Neural cell (in vitro differentiated cells): Measurements from ENCODE around the gene PBX3. TPM values are rescaled to one million over a fixed set of nuclear protein-coding genes. Genes with fewer than 3 reads are reported as not detected.

ENCODE experiments used
- H2AFZ ChIP-seq: fragments of 200-600, 300-800 bp; sonication (generic), shearing (Covaris generic); 2 replicates; pipeline ENCODE4 v1.6.0; 2014; ENCODE audit warnings: low read depth, mild to moderate bottlenecking, antibody characterized with exemption, low read length, moderate library complexity
- H3F3A ChIP-seq: fragments of 200-600 bp; shearing (Covaris generic); 2 replicates; pipeline ENCODE4 v1.6.1; 2016; ENCODE audit warnings: mild to moderate bottlenecking, moderate library complexity, mixed read lengths, antibody characterized with exemption, low read length; ENCODE audit not compliant: insufficient read depth, poor library complexity, severe bottlenecking
- H3K27ac ChIP-seq: fragments of 200-600, 300-800 bp; sonication (generic), shearing (Covaris generic); 2 replicates; pipeline ENCODE4 v1.5.1; 2014; ENCODE audit warnings: mild to moderate bottlenecking, low read length, moderate library complexity
- H3K27me3 ChIP-seq: fragments of 300-800, 200-600 bp; sonication (generic), shearing (Covaris generic); 2 replicates; pipeline ENCODE4 v1.6.0; 2014; ENCODE audit warnings: mild to moderate bottlenecking, low read depth, low read length, moderate library complexity; ENCODE audit not compliant: insufficient read depth
- H3K36me3 ChIP-seq: fragments of 300-800, 200-600 bp; sonication (generic), shearing (Covaris generic); 2 replicates; pipeline ENCODE4 v1.5.1; 2014; ENCODE audit warnings: mild to moderate bottlenecking, antibody characterized with exemption, low read length, moderate library complexity; ENCODE audit not compliant: insufficient read depth
- H3K4me2 ChIP-seq: fragments of 300-800, 200-600 bp; sonication (generic), shearing (Covaris generic); 2 replicates; pipeline ENCODE4 v1.6.0; 2014; ENCODE audit warnings: mild to moderate bottlenecking, low read length
- H3K4me3 ChIP-seq: fragments of 300-800, 200-600 bp; sonication (generic), shearing (Covaris generic); 2 replicates; pipeline ENCODE4 v1.5.1; 2014; ENCODE audit warnings: mild to moderate bottlenecking, low read length, moderate library complexity
- H3K79me2 ChIP-seq: fragments of 200-600 bp; shearing (Covaris generic); replicated peaks from 2 replicates; pipeline ENCODE4 v1.6.0; 2014; ENCODE audit warnings: mild to moderate bottlenecking, low read length, moderate library complexity; ENCODE audit not compliant: insufficient read depth
- H3K9ac ChIP-seq: fragments of 300-800, 200-600 bp; sonication (generic), shearing (Covaris generic); 2 replicates; pipeline ENCODE4 v1.6.1; 2016; ENCODE audit warnings: mild to moderate bottlenecking, low read length, mixed read lengths
- H3K9me2 ChIP-seq: fragments of 200-600 bp; shearing (Covaris generic); 2 replicates; pipeline ENCODE4 v1.6.1; 2016; ENCODE audit warnings: mild to moderate bottlenecking, low read length, mixed read lengths; ENCODE audit not compliant: insufficient read depth
- H3K9me3 ChIP-seq: fragments of 200-600, 300-800 bp; sonication (generic), shearing (Covaris generic); 2 replicates; pipeline ENCODE4 v1.6.1; 2016; ENCODE audit warnings: mild to moderate bottlenecking, mixed run types, low read length, moderate library complexity, mixed read lengths
- H4K20me1 ChIP-seq: fragments of 200-600 bp; shearing (Covaris generic); 2 replicates; pipeline ENCODE4 v1.6.1; 2016; ENCODE audit warnings: mild to moderate bottlenecking, mixed run types; ENCODE audit not compliant: insufficient read depth
- EP300 ChIP-seq: fragments of 450-650 bp; conservative IDR thresholded peaks from 2 replicates; pipeline ENCODE4 v1.6.1; 2014; ENCODE audit warnings: antibody characterized with exemption, mild to moderate bottlenecking, moderate library complexity; ENCODE audit not compliant: poor library complexity, severe bottlenecking
- EZH2 ChIP-seq: fragments of 200-600, 300-800 bp; shearing (Covaris generic), sonication (generic); IDR thresholded peaks from 2 replicates; pipeline ENCODE4 v1.6.1; 2014; ENCODE audit warnings: antibody characterized with exemption, low read length, borderline replicate concordance, mild to moderate bottlenecking; ENCODE audit not compliant: insufficient read depth, poor library complexity, severe bottlenecking
- MXI1 ChIP-seq: fragments of 450-650 bp; conservative IDR thresholded peaks from 2 replicates; pipeline ENCODE4 v1.6.1; 2014; ENCODE audit warnings: antibody characterized with exemption, mild to moderate bottlenecking; ENCODE audit not compliant: poor library complexity, severe bottlenecking
- POLR2AphosphoS5 ChIP-seq: IDR thresholded peaks from 2 replicates; pipeline ENCODE4 v1.6.1; 2012
- RAD21 ChIP-seq: fragments of 450-650 bp; conservative IDR thresholded peaks from 2 replicates; pipeline ENCODE4 v1.6.1; 2014; ENCODE audit warnings: antibody characterized with exemption, mild to moderate bottlenecking, moderate library complexity
- SMC3 ChIP-seq: fragments of 450-650 bp; conservative IDR thresholded peaks from 2 replicates; pipeline ENCODE4 v1.6.1; 2014; ENCODE audit warnings: antibody characterized with exemption, mild to moderate bottlenecking, moderate library complexity; ENCODE audit not compliant: poor library complexity
- TAF1 ChIP-seq: IDR thresholded peaks from 2 replicates; pipeline ENCODE4 v1.6.1; 2012; ENCODE audit warnings: low read depth
- polyA plus RNA-seq: library from polyadenylated mRNA; depleted of rRNA; stranded (reverse); fragments of >200 nt; gene quantifications from 2 replicates; pipeline ENCODE4 v1.2.3, GENCODE V29; 2014
- TF ChIP-seq, protein P1 (sequence below): fragments of 450-650 bp; IDR thresholded peaks from 2 replicates; pipeline ENCODE4 v1.5.1; 2014; ENCODE audit warnings: antibody characterized with exemption, mild to moderate bottlenecking, moderate library complexity; ENCODE audit not compliant: poor library complexity, severe bottlenecking
- TF ChIP-seq, protein P2 (sequence below): IDR thresholded peaks from 2 replicates; pipeline ENCODE4 v1.6.1; 2012; ENCODE audit warnings: borderline replicate concordance

PBX3 gene
- polyA plus RNA-seq, 1 donor from 2014 or later = 398 TPM

DNA sequence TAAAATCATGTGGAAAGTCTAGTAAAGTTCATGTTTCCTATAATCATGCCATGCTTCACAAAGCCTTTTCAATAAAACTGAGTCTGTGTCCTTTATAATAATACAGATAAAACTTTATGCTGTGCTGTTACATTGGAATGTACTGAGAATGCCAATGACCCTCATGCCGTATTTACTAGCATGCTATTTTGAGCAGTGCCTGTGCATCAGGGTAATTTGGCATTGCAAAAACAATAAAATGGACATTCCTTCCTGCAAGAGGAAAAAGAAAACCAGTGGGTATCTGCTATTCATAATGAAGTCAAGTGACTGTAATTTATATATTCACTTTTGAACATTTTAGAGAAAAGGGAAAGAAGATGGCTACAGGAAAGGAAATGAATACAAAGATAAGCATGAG lies 159.0 kb downstream of the PBX3 start:
- H3K27ac ChIP-seq = peak overlapping the region; percentile 42
- TF ChIP-seq EP300 (no peak), SMC3 (no peak), POLR2AphosphoS5 (no peak), MXI1 (no peak), RAD21 (no peak), TAF1 (no peak), EZH2 (no peak)
- TF ChIP-seq, protein P1, sequence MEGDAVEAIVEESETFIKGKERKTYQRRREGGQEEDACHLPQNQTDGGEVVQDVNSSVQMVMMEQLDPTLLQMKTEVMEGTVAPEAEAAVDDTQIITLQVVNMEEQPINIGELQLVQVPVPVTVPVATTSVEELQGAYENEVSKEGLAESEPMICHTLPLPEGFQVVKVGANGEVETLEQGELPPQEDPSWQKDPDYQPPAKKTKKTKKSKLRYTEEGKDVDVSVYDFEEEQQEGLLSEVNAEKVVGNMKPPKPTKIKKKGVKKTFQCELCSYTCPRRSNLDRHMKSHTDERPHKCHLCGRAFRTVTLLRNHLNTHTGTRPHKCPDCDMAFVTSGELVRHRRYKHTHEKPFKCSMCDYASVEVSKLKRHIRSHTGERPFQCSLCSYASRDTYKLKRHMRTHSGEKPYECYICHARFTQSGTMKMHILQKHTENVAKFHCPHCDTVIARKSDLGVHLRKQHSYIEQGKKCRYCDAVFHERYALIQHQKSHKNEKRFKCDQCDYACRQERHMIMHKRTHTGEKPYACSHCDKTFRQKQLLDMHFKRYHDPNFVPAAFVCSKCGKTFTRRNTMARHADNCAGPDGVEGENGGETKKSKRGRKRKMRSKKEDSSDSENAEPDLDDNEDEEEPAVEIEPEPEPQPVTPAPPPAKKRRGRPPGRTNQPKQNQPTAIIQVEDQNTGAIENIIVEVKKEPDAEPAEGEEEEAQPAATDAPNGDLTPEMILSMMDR = no peak
- TF ChIP-seq, protein P2, sequence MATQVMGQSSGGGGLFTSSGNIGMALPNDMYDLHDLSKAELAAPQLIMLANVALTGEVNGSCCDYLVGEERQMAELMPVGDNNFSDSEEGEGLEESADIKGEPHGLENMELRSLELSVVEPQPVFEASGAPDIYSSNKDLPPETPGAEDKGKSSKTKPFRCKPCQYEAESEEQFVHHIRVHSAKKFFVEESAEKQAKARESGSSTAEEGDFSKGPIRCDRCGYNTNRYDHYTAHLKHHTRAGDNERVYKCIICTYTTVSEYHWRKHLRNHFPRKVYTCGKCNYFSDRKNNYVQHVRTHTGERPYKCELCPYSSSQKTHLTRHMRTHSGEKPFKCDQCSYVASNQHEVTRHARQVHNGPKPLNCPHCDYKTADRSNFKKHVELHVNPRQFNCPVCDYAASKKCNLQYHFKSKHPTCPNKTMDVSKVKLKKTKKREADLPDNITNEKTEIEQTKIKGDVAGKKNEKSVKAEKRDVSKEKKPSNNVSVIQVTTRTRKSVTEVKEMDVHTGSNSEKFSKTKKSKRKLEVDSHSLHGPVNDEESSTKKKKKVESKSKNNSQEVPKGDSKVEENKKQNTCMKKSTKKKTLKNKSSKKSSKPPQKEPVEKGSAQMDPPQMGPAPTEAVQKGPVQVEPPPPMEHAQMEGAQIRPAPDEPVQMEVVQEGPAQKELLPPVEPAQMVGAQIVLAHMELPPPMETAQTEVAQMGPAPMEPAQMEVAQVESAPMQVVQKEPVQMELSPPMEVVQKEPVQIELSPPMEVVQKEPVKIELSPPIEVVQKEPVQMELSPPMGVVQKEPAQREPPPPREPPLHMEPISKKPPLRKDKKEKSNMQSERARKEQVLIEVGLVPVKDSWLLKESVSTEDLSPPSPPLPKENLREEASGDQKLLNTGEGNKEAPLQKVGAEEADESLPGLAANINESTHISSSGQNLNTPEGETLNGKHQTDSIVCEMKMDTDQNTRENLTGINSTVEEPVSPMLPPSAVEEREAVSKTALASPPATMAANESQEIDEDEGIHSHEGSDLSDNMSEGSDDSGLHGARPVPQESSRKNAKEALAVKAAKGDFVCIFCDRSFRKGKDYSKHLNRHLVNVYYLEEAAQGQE = no peak
- H3K79me2 ChIP-seq = peaks cover 81% of the 10 kb centered on the region
- H3K4me2 ChIP-seq = no peak overlapping the region
- H3K9me2 ChIP-seq = no peaks in the 10 kb centered on the region
- H3K9ac ChIP-seq = no peak overlapping the region
- H4K20me1 ChIP-seq = no peaks in the 10 kb centered on the region
- no peaks in the 10 kb centered on the region for H3K9me3 ChIP-seq
- H3K4me3 ChIP-seq = no peak overlapping the region
- no peaks in the 10 kb centered on the region for H3K36me3 ChIP-seq
- H3F3A ChIP-seq = peaks cover 5% of the 10 kb centered on the region
- H2AFZ ChIP-seq = no peak overlapping the region
- no peaks in the 10 kb centered on the region for H3K27me3 ChIP-seq

DNA sequence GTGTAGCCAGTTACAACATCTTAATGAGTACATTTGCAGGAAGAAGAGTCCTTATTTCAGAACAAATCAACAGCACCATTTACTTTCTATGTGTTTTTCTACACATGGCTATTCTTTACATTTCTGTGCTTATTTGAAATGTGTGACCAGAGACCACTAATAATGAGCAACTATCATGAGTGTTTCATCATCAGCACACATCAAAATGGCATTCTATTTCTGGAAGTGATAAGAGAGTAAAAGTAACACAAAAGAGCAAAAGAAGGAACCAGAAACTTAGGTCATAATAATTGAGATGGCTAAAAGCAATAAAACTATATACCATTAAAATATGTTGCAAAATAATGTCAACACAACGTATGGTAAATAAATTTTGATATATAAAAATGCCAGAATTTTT lies 159.7 kb downstream of the PBX3 start:
- Histone ChIP-seq H3K9me2 (no peaks in the 10 kb centered on the region), H3F3A (peaks cover 7% of the 10 kb centered on the region), H3K36me3 (no peaks in the 10 kb centered on the region), H2AFZ (no peak overlapping the region), H3K9me3 (no peaks in the 10 kb centered on the region), H4K20me1 (no peaks in the 10 kb centered on the region), H3K79me2 (peaks cover 74% of the 10 kb centered on the region), H3K27ac (peak overlapping the region; percentile 42), H3K27me3 (no peaks in the 10 kb centered on the region), H3K9ac (no peak overlapping the region), H3K4me2 (no peak overlapping the region), H3K4me3 (no peak overlapping the region)
- TF ChIP-seq EZH2 (no peak), EP300 (no peak), TAF1 (no peak), POLR2AphosphoS5 (no peak), SMC3 (no peak), RAD21 (no peak), MXI1 (no peak)
- TF ChIP-seq, protein P1 = no peak
- TF ChIP-seq, protein P2 = no peak
